Liver (tissue), 9 donors: ENCODE measurements around the gene TMEM132E. TPM values are rescaled to one million over a fixed set of nuclear protein-coding genes. Genes with fewer than 3 reads are reported as not detected.

Experiments used
- DNase-seq: peaks from one replicate; pipeline ENCODE4 v3.0.0-alpha.2; 2017; ENCODE audit warnings: low spot score
- H3K27ac ChIP-seq, 2 donors: one replicate each; pipeline ENCODE4 v1.7.0; 2013; ENCODE audit warnings: inconsistent platforms in 2 of 2, low read length in 2 of 2, control low read depth in 1 of 2, low read depth in 1 of 2, mild to moderate bottlenecking in 1 of 2
- H3K27me3 ChIP-seq, 4 donors: one replicate each; pipeline versions ENCODE4 v1.6.1 to v1.7.0; 2013; ENCODE audit warnings: low read length in 3 of 4, inconsistent platforms in 1 of 4, mild to moderate bottlenecking in 1 of 4, moderate library complexity in 1 of 4; ENCODE audit not compliant: control insufficient read depth in 4 of 4, insufficient read depth in 4 of 4
- H3K36me3 ChIP-seq, 4 donors: one replicate each; pipeline versions ENCODE4 v1.6.1 to v1.7.0; 2013; ENCODE audit warnings: low read length in 3 of 4, mild to moderate bottlenecking in 3 of 4, low read depth in 1 of 4, moderate library complexity in 1 of 4; ENCODE audit not compliant: control insufficient read depth in 4 of 4, insufficient read depth in 3 of 4
- H3K4me1 ChIP-seq, 4 donors: one replicate each; pipeline versions ENCODE4 v1.6.1 to v1.7.0; 2013; ENCODE audit warnings: low read length in 3 of 4, mild to moderate bottlenecking in 3 of 4, moderate library complexity in 1 of 4; ENCODE audit not compliant: control insufficient read depth in 4 of 4, insufficient read depth in 4 of 4
- H3K4me3 ChIP-seq, 3 donors: one replicate each; pipeline versions ENCODE4 v1.6.1 to v1.7.0; 2013; ENCODE audit warnings: low read length in 3 of 3, control low read depth in 1 of 3, low read depth in 1 of 3, mild to moderate bottlenecking in 1 of 3
- H3K9ac ChIP-seq, 2 donors: one replicate each; pipeline ENCODE4 v1.7.0; 2013; ENCODE audit warnings: low read length in 2 of 2, mild to moderate bottlenecking in 2 of 2, moderate library complexity in 2 of 2, control low read depth in 1 of 2, low read depth in 1 of 2
- H3K9me3 ChIP-seq, 4 donors: one replicate each; pipeline versions ENCODE4 v1.6.1 to v1.7.0; 2013; ENCODE audit warnings: low read length in 3 of 4; ENCODE audit not compliant: control insufficient read depth in 4 of 4
- ATF3 ChIP-seq: IDR thresholded peaks from 2 replicates; pipeline ENCODE4 v1.6.1; 2016; ENCODE audit warnings: antibody characterized with exemption
- CTCF ChIP-seq: fragments of 150-350 bp; IDR thresholded peaks from 2 replicates; pipeline ENCODE4 v1.5.1; 2017; ENCODE audit warnings: improper control_type of control experiment, low read depth, low read length; ENCODE audit not compliant: missing input control
- EGR1 ChIP-seq, 2 donors: IDR thresholded peaks; 2 replicates each; pipeline ENCODE4 v1.6.1; 2016 to 2018; ENCODE audit warnings: antibody characterized with exemption in 2 of 2, low read depth in 2 of 2
- FOXA1 ChIP-seq: IDR thresholded peaks from 2 replicates; pipeline ENCODE4 v1.6.1; 2016; ENCODE audit warnings: antibody characterized with exemption
- FOXA2 ChIP-seq: IDR thresholded peaks from 2 replicates; pipeline ENCODE4 v1.6.1; 2016; ENCODE audit warnings: antibody characterized with exemption
- GABPA ChIP-seq, 2 donors: IDR thresholded peaks in 1 of 2; conservative IDR thresholded peaks in 1 of 2; 2 replicates each; pipeline ENCODE4 v1.6.1; 2016; ENCODE audit warnings: antibody characterized with exemption in 2 of 2, mild to moderate bottlenecking in 1 of 2, moderate library complexity in 1 of 2
- HNF4A ChIP-seq, 2 donors: conservative IDR thresholded peaks; 2 replicates each; pipeline ENCODE4 v1.6.1; 2016; ENCODE audit warnings: antibody characterized with exemption in 2 of 2, mild to moderate bottlenecking in 2 of 2
- HNF4G ChIP-seq: IDR thresholded peaks from 2 replicates; pipeline ENCODE4 v1.6.1; 2016; ENCODE audit warnings: antibody characterized with exemption
- JUND ChIP-seq, 2 donors: IDR thresholded peaks; 2 replicates each; pipeline ENCODE4 v1.6.1; 2016; ENCODE audit warnings: antibody characterized with exemption in 2 of 2
- MAX ChIP-seq: IDR thresholded peaks from 2 replicates; pipeline ENCODE4 v1.6.1; 2016; ENCODE audit warnings: antibody characterized with exemption
- RAD21 ChIP-seq, 2 donors: IDR thresholded peaks; 2 replicates each; pipeline ENCODE4 v1.6.1; 2016; ENCODE audit warnings: antibody characterized with exemption in 2 of 2, mild to moderate bottlenecking in 2 of 2
- REST ChIP-seq: IDR thresholded peaks from 2 replicates; pipeline ENCODE4 v1.6.1; 2016; ENCODE audit warnings: antibody characterized with exemption, mild to moderate bottlenecking
- SP1 ChIP-seq: IDR thresholded peaks from 2 replicates; pipeline ENCODE4 v1.6.1; 2018; ENCODE audit warnings: antibody characterized with exemption, mild to moderate bottlenecking
- TAF1 ChIP-seq: conservative IDR thresholded peaks from 2 replicates; pipeline ENCODE4 v1.6.1; 2016; ENCODE audit warnings: antibody characterized with exemption, mild to moderate bottlenecking
- YY1 ChIP-seq: IDR thresholded peaks from 2 replicates; pipeline ENCODE4 v1.6.1; 2016; ENCODE audit warnings: antibody characterized with exemption, mild to moderate bottlenecking
- ZBTB33 ChIP-seq: IDR thresholded peaks from 2 replicates; pipeline ENCODE4 v1.6.1; 2016; ENCODE audit warnings: antibody characterized with exemption
- WGBS: extraction: QIAGEN DNeasy Blood & Tissue Kit; methylation state at CpG from one replicate; pipeline ENCODE4 v1.1.7; 2013; 5-methylcytosine and 5-hydroxymethylcytosine counted together
- polyA plus RNA-seq, 2 donors: library from polyadenylated mRNA; stranded (reverse) in 1 of 2; unstranded in 1 of 2; fragments of 200-250 nt in 1 of 2; fragments of >200 nt in 1 of 2; fragmentation: Nextera tagmentation in 1 of 2; extraction: Ambion mirVana in 1 of 2; gene quantifications; one replicate each; pipeline versions ENCODE4 v1.2.1 to v1.2.3, GENCODE V29; 2013 to 2015
- total RNA-seq, 2 donors: library from RNA; depleted of rRNA; stranded (reverse); fragments of >200 nt; gene quantifications; one replicate each; pipeline ENCODE4 v1.2.3, GENCODE V29; 2014
- donor health status: healthy.
- donor health status: healthy.
- donor health status: healthy.
- donor health status: healthy.
- donor health status: healthy.

Gene TMEM132E
- total and polyA plus RNA-seq, 4 donors = 0.25 to 1.2 (median 0.46) TPM; not detected in 1

- Histone ChIP-seq H3K27me3 (peaks cover 0 to 4% (median under 1%) of the 10 kb centered on the region in 4 donors), H3K36me3 (no peaks in the 10 kb centered on the region), H3K4me1 (no peaks in the 10 kb centered on the region), H3K9me3 (no peaks in the 10 kb centered on the region), H3K4me3 (no peak overlapping the region), H3K9ac (no peak overlapping the region), H3K27ac (no peak overlapping the region)
- no peak for TF ChIP-seq FOXA2
- TF ChIP-seq HNF4A (conservative IDR thresholded peaks at IDR 0.05) = no peak
- TF ChIP-seq YY1 = no peak
- no peak for TF ChIP-seq TAF1
- TF ChIP-seq GABPA (IDR thresholded peaks at IDR 0.05 in 1 of 2, conservative IDR thresholded peaks at IDR 0.05 in 1 of 2) = no peak
- no peak for TF ChIP-seq JUND (IDR thresholded peaks at IDR 0.05)
- no peak for TF ChIP-seq ZBTB33
- no peak for TF ChIP-seq FOXA1
- no peak for TF ChIP-seq SP1
- TF ChIP-seq ATF3 = no peak
- no peak for DNase-seq
- WGBS = 41% methylated on average over 4 of the region's 4 CpGs
Observed at GRCh38 chr17:34617398-34617797, 38.0 kb downstream of the TMEM132E start.

- Histone ChIP-seq H3K4me1 (no peaks in the 10 kb centered on the region), H3K36me3 (no peaks in the 10 kb centered on the region), H3K9me3 (no peaks in the 10 kb centered on the region), H3K4me3 (no peak overlapping the region), H3K27ac (no peak overlapping the region), H3K27me3 (peaks cover 0 to 4% (median under 1%) of the 10 kb centered on the region in 4 donors), H3K9ac (no peak overlapping the region)
- TF ChIP-seq MAX = no peak
- no peak for TF ChIP-seq FOXA1
- no peak for TF ChIP-seq GABPA (IDR thresholded peaks at IDR 0.05 in 1 of 2, conservative IDR thresholded peaks at IDR 0.05 in 1 of 2)
- no peak for TF ChIP-seq HNF4A (conservative IDR thresholded peaks at IDR 0.05)
- TF ChIP-seq REST = no peak
- DNase-seq = no peak
- WGBS = 70% methylated on average over 3 of the region's 3 CpGs
Observed at GRCh38 chr17:34619687-34620217, 40.4 kb downstream of the TMEM132E start.

GRCh38 chr17:34620458-34620857, 41.1 kb downstream of the TMEM132E start:
- WGBS = 87% methylated on average over 5 of the region's 5 CpGs
- TF ChIP-seq EGR1 (IDR thresholded peaks at IDR 0.05; ENCODE audit: low read depth in 2 of 2) = no peak
- TF ChIP-seq TAF1 = no peak
- no peak for TF ChIP-seq HNF4A (conservative IDR thresholded peaks at IDR 0.05)
- TF ChIP-seq HNF4G = no peak
- TF ChIP-seq MAX = no peak
- TF ChIP-seq GABPA (IDR thresholded peaks at IDR 0.05 in 1 of 2, conservative IDR thresholded peaks at IDR 0.05 in 1 of 2) = no peak
- no peak for TF ChIP-seq YY1
- TF ChIP-seq ZBTB33 = no peak
- TF ChIP-seq CTCF = no peak
- TF ChIP-seq ATF3 = no peak
- TF ChIP-seq RAD21 (IDR thresholded peaks at IDR 0.05) = no peak
- no peak for TF ChIP-seq FOXA1
- no peak overlapping the region for H3K4me3 ChIP-seq
- peaks cover 0 to 8% (median under 1%) of the 10 kb centered on the region in 4 donors for H3K27me3 ChIP-seq
- DNase-seq = no peak
- no peaks in the 10 kb centered on the region for H3K9me3 ChIP-seq
- no peaks in the 10 kb centered on the region for H3K36me3 ChIP-seq
- no peak overlapping the region for H3K27ac ChIP-seq
- no peak overlapping the region for H3K9ac ChIP-seq
- no peaks in the 10 kb centered on the region for H3K4me1 ChIP-seq
